ENCODE results near the gene MBD1.

Gene MBD1

DNA sequence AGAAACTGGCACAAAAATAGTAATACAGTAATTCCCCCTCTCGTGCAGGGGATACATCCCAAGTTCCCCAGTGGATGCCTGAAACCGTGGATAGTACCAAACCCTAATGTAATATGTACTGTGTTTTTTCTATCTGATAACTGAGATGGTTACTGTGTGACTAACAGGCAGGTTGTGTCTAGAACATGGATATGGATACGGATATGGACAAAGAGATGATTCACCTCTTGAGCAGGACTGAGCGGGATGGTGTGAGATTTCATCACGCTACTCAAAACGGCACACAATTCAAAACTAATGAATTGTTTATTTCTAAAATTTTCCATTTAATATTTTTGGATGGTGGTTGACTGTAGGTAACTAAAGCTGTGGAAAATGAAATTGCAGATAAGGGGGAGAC is 3.4 kb downstream of the MBD1 start:
- FAIRE-seq (no peak), DNase-seq (ENCODE audit: insufficient read length, low spot score) (no peak)
- TF ChIP-seq, protein P1, sequence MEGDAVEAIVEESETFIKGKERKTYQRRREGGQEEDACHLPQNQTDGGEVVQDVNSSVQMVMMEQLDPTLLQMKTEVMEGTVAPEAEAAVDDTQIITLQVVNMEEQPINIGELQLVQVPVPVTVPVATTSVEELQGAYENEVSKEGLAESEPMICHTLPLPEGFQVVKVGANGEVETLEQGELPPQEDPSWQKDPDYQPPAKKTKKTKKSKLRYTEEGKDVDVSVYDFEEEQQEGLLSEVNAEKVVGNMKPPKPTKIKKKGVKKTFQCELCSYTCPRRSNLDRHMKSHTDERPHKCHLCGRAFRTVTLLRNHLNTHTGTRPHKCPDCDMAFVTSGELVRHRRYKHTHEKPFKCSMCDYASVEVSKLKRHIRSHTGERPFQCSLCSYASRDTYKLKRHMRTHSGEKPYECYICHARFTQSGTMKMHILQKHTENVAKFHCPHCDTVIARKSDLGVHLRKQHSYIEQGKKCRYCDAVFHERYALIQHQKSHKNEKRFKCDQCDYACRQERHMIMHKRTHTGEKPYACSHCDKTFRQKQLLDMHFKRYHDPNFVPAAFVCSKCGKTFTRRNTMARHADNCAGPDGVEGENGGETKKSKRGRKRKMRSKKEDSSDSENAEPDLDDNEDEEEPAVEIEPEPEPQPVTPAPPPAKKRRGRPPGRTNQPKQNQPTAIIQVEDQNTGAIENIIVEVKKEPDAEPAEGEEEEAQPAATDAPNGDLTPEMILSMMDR (IDR thresholded peaks at IDR 0.05; ENCODE audit: insufficient read depth, missing control alignments): no peak

DNA sequence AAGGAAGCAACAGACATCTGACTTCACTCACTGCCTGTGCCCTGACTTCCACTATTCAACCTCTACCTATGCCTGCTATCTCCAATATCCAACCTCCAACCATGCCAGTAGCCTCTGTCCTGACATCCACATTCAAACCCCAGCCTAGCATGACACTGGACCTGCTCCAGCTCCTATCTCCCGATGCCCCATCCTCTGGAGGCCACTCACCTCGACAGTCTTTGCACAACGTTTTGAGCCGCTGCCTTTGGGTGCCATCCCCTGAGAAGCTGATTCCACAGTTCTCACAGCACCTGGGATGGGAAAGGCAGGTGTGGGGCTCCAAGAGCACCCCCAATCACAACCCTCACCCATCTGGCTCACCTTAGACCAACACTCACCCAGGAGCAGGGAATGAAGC is 4.9 kb downstream of the MBD1 start:
- no peak for DNase-seq (ENCODE audit: insufficient read length, low spot score)
- FAIRE-seq: no peak
- TF ChIP-seq, protein P1 (IDR thresholded peaks at IDR 0.05; ENCODE audit: insufficient read depth, missing control alignments): no peak

DNA sequence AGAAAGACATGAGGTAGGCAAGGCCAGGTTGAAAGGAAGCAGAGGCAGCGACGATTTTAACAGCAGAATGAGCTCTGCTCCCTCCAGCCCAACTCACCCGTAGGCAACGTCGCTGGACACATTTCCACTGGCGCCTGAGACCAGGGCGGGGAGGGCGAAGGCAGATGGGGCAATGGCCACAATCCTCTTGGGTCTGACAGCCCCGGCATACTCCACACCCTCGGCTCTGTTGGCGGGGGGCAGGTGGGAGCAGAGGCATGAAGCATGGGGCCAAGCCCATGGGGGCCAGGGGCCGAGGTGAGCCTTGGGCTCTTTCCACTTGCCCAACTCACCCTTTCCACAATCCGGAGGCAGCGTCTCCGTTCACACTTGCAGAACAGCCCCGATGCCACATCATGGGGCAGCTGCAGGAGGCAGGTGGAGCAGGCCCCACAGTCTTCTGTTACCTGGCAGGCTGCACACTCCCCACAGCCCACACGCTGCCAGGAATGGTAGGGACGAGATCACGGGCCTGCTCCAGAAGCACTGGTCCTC is 5.8 kb downstream of the MBD1 start:
- DNase-seq (ENCODE audit: insufficient read length, low spot score) (no peak), FAIRE-seq (no peak)
- TF ChIP-seq, protein P1 (IDR thresholded peaks at IDR 0.05; ENCODE audit: insufficient read depth, missing control alignments): no peak

DNA sequence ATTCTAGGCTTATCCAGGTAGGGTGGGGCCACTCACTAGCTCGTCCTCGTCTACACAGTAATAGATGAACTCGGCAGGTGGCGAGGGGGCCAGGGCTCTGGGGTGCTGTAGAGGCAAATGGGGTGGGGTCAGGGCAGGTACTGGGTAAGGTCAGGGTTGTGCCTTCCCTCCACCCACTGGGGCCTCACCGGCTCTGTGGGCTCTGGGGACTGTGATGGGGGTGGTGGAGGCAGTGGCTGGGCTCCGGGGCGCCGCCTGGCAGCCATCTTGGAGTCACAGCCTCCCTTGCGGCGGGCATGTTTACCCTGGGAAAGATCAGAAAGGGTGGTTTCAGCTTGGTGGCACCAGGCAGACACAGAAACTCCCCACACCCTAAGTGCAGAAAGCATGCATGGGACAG is 6.4 kb downstream of the MBD1 start:
- DNase-seq (ENCODE audit: insufficient read length, low spot score) (no peak), FAIRE-seq (no peak)
- TF ChIP-seq, protein P1 (IDR thresholded peaks at IDR 0.05; ENCODE audit: insufficient read depth, missing control alignments): no peak

DNA sequence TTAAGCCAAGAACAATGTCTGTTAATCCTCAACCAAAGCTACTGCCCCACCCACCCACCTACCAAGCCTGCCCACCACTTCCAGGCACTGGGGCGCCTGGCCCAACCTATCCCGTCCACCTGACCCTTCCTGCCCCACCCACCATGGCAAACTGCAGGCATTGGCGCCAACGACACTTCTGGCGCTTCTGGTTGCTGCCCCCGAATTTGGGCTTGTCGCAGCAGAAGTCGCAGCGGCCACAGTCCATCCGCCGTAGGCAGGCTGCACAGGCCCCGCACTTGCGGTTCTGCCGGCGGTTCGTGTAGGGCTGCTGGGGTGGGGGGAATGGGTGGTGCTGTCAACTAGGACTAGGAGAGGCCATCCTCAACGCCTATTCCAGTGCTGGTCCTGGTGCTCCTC is 7.3 kb downstream of the MBD1 start:
- TF ChIP-seq, protein P1 (IDR thresholded peaks at IDR 0.05; ENCODE audit: insufficient read depth, missing control alignments): no peak
- FAIRE-seq (no peak), DNase-seq (ENCODE audit: insufficient read length, low spot score) (no peak)

DNA sequence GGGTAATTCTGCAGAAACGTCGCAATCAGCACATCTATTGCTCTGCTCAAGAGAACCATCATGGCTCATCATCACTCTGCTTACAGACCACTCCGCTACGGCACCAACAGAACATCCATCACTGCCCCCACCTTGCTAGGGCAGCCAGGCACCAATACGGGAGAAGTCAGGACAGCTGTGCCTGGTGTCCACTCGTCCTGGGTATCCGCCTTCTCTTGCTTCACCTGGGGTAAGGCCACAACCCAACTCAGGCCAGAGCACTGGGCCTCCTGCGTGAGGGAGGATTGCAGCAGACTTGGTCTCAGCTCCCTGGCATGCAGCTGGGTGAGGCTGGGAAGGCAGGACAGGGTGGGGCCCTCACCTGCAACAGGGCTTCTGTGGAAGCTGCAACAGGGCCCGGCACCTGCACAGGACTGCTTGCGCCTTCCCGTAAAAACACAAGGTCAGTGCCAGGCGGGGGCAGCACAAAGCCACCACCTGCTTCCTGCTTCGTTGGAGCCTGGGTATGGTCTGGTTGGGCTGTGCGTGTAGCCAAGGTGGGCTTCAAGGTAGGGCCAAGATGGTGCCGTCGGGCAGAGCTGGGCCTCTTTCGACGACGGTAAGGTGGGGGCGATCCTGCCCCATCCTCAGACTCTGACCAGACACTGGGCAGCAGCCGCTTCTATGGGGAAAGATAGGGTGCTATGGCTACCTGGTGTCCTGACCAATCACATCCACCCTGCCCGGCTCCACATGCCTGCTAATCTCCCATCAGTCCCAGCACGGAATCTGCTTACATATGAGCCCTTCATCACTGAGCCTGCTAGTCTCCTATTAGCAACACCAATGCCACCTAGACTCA is 7.9 kb downstream of the MBD1 start:
- DNase-seq (ENCODE audit: insufficient read length, low spot score): no peak
- FAIRE-seq: no peak
- TF ChIP-seq, protein P1 (IDR thresholded peaks at IDR 0.05; ENCODE audit: insufficient read depth, missing control alignments): no peak

DNA sequence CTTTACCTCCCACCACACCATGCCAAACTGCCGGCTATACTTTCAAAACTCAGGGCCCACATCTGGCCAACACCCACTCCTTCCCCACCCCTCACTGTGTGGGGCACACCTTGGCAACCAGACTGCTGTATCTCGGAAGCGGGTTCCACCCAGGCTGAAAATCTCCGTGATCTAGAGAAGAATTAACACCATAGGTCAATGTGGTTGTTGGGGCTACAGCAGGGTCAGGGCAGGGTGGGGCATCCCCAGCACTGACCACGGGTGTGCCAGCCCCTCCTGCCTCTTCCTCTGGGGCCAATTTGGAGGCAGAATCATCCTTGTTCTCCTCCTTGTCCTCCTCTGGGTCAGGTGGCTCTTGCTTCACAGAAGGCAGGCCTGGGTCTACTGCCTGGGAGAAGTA is 8.8 kb downstream of the MBD1 start:
- TF ChIP-seq, protein P1 (IDR thresholded peaks at IDR 0.05; ENCODE audit: insufficient read depth, missing control alignments): no peak
- DNase-seq (ENCODE audit: insufficient read length, low spot score): no peak
- FAIRE-seq: no peak
